OCI-LY1 (cell line): ENCODE data around the gene TPST1.
"Not testable (repeated sequence)": the region's sequence is repeated elsewhere in the genome, so short reads cannot be mapped to it uniquely, and the experiment has no call there.

ENCODE experiments used
- CTCF ChIP-seq: fragments of 200-600 bp; sonication (generic), shearing (Covaris generic); IDR thresholded peaks from 2 replicates; pipeline ENCODE4 v1.5.1; 2017; ENCODE audit warnings: mild to moderate bottlenecking, antibody characterized with exemption, low read length, moderate library complexity, mixed read lengths
- EZH2 ChIP-seq: fragments of 200-600 bp; sonication (generic), shearing (Covaris generic); IDR thresholded peaks from 2 replicates; pipeline ENCODE4 v1.8.0; 2017; ENCODE audit warnings: borderline replicate concordance, mixed run types, mild to moderate bottlenecking, antibody characterized with exemption, low read length, moderate library complexity, mixed read lengths

- not testable (repeated sequence) for TF ChIP-seq CTCF, EZH2
These were observed 196.8 kb downstream of the TPST1 start for GRCh38 chr7:66401932-66402331.
